ENCODE results near the gene MANSC4.

The MANSC4 gene

DNA sequence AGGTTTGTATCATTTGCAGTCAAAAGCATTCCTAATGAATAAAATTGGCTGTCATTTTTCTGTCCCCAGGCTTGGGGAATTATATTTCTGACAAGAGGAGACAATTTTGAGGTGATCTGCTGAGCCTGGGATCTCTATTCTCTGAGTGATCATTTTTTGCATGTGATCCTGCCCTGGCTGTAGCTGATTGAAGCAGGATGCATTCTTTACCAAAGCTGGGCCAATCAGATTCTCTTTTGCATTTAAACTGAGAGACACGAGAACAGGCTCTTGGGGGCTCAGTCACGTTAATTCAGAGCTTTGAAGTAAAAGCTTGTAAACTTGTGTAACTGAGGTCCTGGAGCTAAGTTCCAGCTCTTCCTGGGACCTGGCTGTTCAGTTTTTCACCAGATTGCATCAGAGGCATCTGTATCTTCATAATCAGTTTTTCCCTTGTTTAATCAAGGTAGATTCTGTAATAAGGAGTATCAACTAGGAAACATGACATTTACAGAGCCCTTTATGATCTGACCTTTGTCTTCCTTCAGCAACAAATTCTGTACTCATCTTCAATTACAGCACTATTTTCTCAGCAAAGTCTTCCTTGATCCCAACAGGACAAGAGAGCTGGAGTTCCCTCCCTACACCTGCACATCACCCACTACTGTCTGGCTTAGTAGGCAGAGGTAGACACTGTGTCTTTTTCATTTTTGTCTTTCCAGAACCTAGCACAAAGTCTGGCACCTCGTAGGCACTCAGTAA lies 35.0 kb upstream of the MANSC4 start:
- H3K9me3 ChIP-seq (ENCODE audit: control insufficient read depth, low read depth, low read length): no peaks in the 10 kb centered on the region
- no peaks in the 10 kb centered on the region for H3K27me3 ChIP-seq (ENCODE audit: control insufficient read depth, insufficient read depth, low read length)
- no peaks in the 10 kb centered on the region for H3K4me1 ChIP-seq (ENCODE audit: control insufficient read depth, low read depth, low read length)
- H3K36me3 ChIP-seq (ENCODE audit: control insufficient read depth, low read depth, low read length): no peaks in the 10 kb centered on the region
- no peak overlapping the region for H3K27ac ChIP-seq (ENCODE audit: low read length)
- no peak overlapping the region for H3K9ac ChIP-seq (ENCODE audit: low read length)
- H3K4me3 ChIP-seq (ENCODE audit: low read length): no peak overlapping the region

- Histone ChIP-seq H3K27me3 (ENCODE audit: control insufficient read depth, insufficient read depth, low read length) (no peaks in the 10 kb centered on the region), H3K36me3 (ENCODE audit: control insufficient read depth, low read depth, low read length) (no peaks in the 10 kb centered on the region), H3K4me3 (ENCODE audit: low read length) (no peak overlapping the region), H3K27ac (ENCODE audit: low read length) (no peak overlapping the region), H3K4me1 (ENCODE audit: control insufficient read depth, low read depth, low read length) (no peaks in the 10 kb centered on the region), H3K9me3 (ENCODE audit: control insufficient read depth, low read depth, low read length) (no peaks in the 10 kb centered on the region), H3K9ac (ENCODE audit: low read length) (no peak overlapping the region)
Observed at GRCh38 chr12:27814411-27814810, 34.4 kb upstream of the MANSC4 start.

DNA sequence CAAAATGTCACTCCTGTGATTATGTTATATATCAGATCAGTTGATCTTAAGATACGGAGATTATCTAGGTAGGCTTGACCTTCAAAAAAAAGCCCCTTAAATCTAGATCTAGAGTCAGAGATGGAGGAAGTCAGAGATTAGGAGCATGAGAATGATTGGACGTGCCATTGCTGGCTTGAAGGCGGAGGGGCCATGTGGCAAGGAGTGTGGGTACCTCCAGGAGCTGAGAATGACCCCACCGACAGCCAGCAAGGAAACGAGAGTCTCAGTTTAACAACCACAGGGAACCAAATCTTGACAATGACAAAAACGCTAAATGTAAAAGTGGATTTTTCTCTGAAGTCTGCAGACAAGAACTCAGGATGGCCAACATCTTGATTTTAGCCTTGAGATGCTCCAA lies 32.5 kb upstream of the MANSC4 start:
- no peaks in the 10 kb centered on the region for H3K4me1 ChIP-seq (ENCODE audit: control insufficient read depth, low read depth, low read length)

GRCh38 chr12:27810756-27811155 lies 30.7 kb upstream of the MANSC4 start:
- H3K27me3 ChIP-seq (ENCODE audit: control insufficient read depth, insufficient read depth, low read length): no peaks in the 10 kb centered on the region

More for the DNA sequence above, 32.5 kb upstream of the MANSC4 start:
- Histone ChIP-seq H3K4me3 (ENCODE audit: low read length) (no peak overlapping the region), H3K36me3 (ENCODE audit: control insufficient read depth, low read depth, low read length) (no peaks in the 10 kb centered on the region), H3K27ac (ENCODE audit: low read length) (no peak overlapping the region), H3K27me3 (ENCODE audit: control insufficient read depth, insufficient read depth, low read length) (no peaks in the 10 kb centered on the region), H3K9ac (ENCODE audit: low read length) (no peak overlapping the region), H3K9me3 (ENCODE audit: control insufficient read depth, low read depth, low read length) (no peaks in the 10 kb centered on the region)

DNA sequence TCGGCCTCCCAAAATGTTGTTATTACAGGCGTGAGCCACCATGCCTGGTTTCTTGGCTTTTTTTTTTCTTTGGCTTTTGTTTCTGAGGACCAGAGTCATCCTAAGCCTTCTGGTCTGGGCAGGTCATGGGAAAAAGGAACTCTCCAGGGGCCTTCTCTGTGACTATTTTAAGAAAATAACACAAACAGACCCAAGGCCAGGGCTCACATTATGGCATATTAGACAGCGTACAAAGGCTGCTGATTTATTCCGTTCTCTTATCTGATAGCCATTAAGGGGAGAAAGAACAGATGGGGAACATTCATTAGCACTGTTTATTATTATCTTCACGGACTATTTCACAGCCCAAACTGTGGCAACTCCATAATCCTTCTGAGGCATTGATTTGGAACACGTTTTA lies 28.8 kb upstream of the MANSC4 start:
- Histone ChIP-seq H3K9ac (ENCODE audit: low read length) (no peak overlapping the region), H3K9me3 (ENCODE audit: control insufficient read depth, low read depth, low read length) (no peaks in the 10 kb centered on the region), H3K27me3 (ENCODE audit: control insufficient read depth, insufficient read depth, low read length) (no peaks in the 10 kb centered on the region), H3K27ac (ENCODE audit: low read length) (no peak overlapping the region), H3K4me1 (ENCODE audit: control insufficient read depth, low read depth, low read length) (no peaks in the 10 kb centered on the region), H3K36me3 (ENCODE audit: control insufficient read depth, low read depth, low read length) (no peaks in the 10 kb centered on the region), H3K4me3 (ENCODE audit: low read length) (no peak overlapping the region)

More at GRCh38 chr12:27810756-27811155, 30.7 kb upstream of the MANSC4 start:
- Histone ChIP-seq H3K36me3 (ENCODE audit: control insufficient read depth, low read depth, low read length) (no peaks in the 10 kb centered on the region), H3K4me3 (ENCODE audit: low read length) (no peak overlapping the region), H3K9ac (ENCODE audit: low read length) (no peak overlapping the region), H3K9me3 (ENCODE audit: control insufficient read depth, low read depth, low read length) (no peaks in the 10 kb centered on the region), H3K27ac (ENCODE audit: low read length) (no peak overlapping the region), H3K4me1 (ENCODE audit: control insufficient read depth, low read depth, low read length) (no peaks in the 10 kb centered on the region)

- no peaks in the 10 kb centered on the region for H3K36me3 ChIP-seq (ENCODE audit: control insufficient read depth, low read depth, low read length)
- H3K4me1 ChIP-seq (ENCODE audit: control insufficient read depth, low read depth, low read length): no peaks in the 10 kb centered on the region
- H3K27me3 ChIP-seq (ENCODE audit: control insufficient read depth, insufficient read depth, low read length): no peaks in the 10 kb centered on the region
- H3K4me3 ChIP-seq (ENCODE audit: low read length): no peak overlapping the region
- no peaks in the 10 kb centered on the region for H3K9me3 ChIP-seq (ENCODE audit: control insufficient read depth, low read depth, low read length)
- H3K9ac ChIP-seq (ENCODE audit: low read length): no peak overlapping the region
- H3K27ac ChIP-seq (ENCODE audit: low read length): no peak overlapping the region
Observed at GRCh38 chr12:27807063-27807703, 27.1 kb upstream of the MANSC4 start.

GRCh38 chr12:27806259-27806658 lies 26.2 kb upstream of the MANSC4 start:
- Histone ChIP-seq H3K4me1 (ENCODE audit: control insufficient read depth, low read depth, low read length) (no peaks in the 10 kb centered on the region), H3K9ac (ENCODE audit: low read length) (no peak overlapping the region), H3K4me3 (ENCODE audit: low read length) (no peak overlapping the region), H3K36me3 (ENCODE audit: control insufficient read depth, low read depth, low read length) (no peaks in the 10 kb centered on the region), H3K9me3 (ENCODE audit: control insufficient read depth, low read depth, low read length) (no peaks in the 10 kb centered on the region), H3K27me3 (ENCODE audit: control insufficient read depth, insufficient read depth, low read length) (no peaks in the 10 kb centered on the region), H3K27ac (ENCODE audit: low read length) (no peak overlapping the region)

- Histone ChIP-seq H3K27me3 (ENCODE audit: control insufficient read depth, insufficient read depth, low read length) (no peaks in the 10 kb centered on the region), H3K9me3 (ENCODE audit: control insufficient read depth, low read depth, low read length) (no peaks in the 10 kb centered on the region), H3K9ac (ENCODE audit: low read length) (no peak overlapping the region), H3K27ac (ENCODE audit: low read length) (no peak overlapping the region), H3K4me3 (ENCODE audit: low read length) (no peak overlapping the region), H3K36me3 (ENCODE audit: control insufficient read depth, low read depth, low read length) (no peaks in the 10 kb centered on the region), H3K4me1 (ENCODE audit: control insufficient read depth, low read depth, low read length) (no peaks in the 10 kb centered on the region)
Observed at GRCh38 chr12:27805238-27805637, 25.2 kb upstream of the MANSC4 start.

DNA sequence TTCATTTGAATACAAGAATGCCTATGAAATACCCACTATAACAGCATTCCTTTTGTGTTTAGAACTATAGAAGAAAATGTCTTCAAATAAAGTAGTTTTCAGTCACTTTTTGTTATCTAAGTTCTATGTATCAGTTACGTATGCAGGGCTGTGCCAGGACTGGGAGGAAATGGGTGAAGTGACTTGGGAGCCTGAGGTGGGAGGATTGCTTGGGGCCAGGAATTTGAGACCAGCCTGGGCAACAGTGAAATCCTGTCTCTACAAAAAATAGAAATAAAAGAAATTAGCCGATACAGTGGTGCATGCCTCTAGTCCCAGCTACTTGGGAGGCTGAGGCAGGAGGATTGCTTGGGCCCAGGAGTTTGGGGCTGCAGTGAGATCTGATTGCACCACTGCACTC lies 22.9 kb upstream of the MANSC4 start:
- H3K27ac ChIP-seq (ENCODE audit: low read length): no peak overlapping the region
- no peak overlapping the region for H3K4me3 ChIP-seq (ENCODE audit: low read length)
- H3K9ac ChIP-seq (ENCODE audit: low read length): no peak overlapping the region
- H3K4me1 ChIP-seq (ENCODE audit: control insufficient read depth, low read depth, low read length): no peaks in the 10 kb centered on the region
- no peaks in the 10 kb centered on the region for H3K9me3 ChIP-seq (ENCODE audit: control insufficient read depth, low read depth, low read length)
- no peaks in the 10 kb centered on the region for H3K27me3 ChIP-seq (ENCODE audit: control insufficient read depth, insufficient read depth, low read length)
- peaks cover 8% of the 10 kb centered on the region for H3K36me3 ChIP-seq (ENCODE audit: control insufficient read depth, low read depth, low read length)

- no peak overlapping the region for H3K27ac ChIP-seq (ENCODE audit: low read length)
- H3K9ac ChIP-seq (ENCODE audit: low read length): no peak overlapping the region
- H3K9me3 ChIP-seq (ENCODE audit: control insufficient read depth, low read depth, low read length): no peaks in the 10 kb centered on the region
- H3K4me1 ChIP-seq (ENCODE audit: control insufficient read depth, low read depth, low read length): no peaks in the 10 kb centered on the region
- H3K4me3 ChIP-seq (ENCODE audit: low read length): no peak overlapping the region
- H3K36me3 ChIP-seq (ENCODE audit: control insufficient read depth, low read depth, low read length): peaks cover 12% of the 10 kb centered on the region
- no peaks in the 10 kb centered on the region for H3K27me3 ChIP-seq (ENCODE audit: control insufficient read depth, insufficient read depth, low read length)
Observed at GRCh38 chr12:27802511-27802910, 22.5 kb upstream of the MANSC4 start.

DNA sequence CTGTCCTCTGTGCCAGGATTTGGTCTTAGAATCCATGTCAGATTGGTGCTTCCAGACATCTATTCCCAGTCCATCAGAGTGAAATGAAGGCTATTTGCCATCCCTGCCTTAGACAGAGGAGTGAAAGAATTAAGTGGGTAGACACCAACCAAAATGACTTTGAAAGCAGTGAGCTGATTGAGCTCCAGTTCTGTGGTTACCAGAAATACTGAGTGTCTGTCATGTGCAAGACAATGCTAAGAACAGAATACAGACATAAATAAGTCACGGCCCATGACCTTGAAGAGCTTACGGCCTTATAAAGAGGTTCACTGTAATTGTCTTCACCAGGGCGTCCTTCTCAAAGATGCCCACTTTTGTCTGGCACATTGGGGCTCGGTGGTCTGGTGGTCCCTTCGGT lies 21.6 kb upstream of the MANSC4 start:
- no peaks in the 10 kb centered on the region for H3K4me1 ChIP-seq (ENCODE audit: control insufficient read depth, low read depth, low read length)
- no peak overlapping the region for H3K9ac ChIP-seq (ENCODE audit: low read length)
- peaks cover 18% of the 10 kb centered on the region for H3K36me3 ChIP-seq (ENCODE audit: control insufficient read depth, low read depth, low read length)
- no peak overlapping the region for H3K4me3 ChIP-seq (ENCODE audit: low read length)
- H3K27ac ChIP-seq (ENCODE audit: low read length): no peak overlapping the region
- H3K27me3 ChIP-seq (ENCODE audit: control insufficient read depth, insufficient read depth, low read length): no peaks in the 10 kb centered on the region
- H3K9me3 ChIP-seq (ENCODE audit: control insufficient read depth, low read depth, low read length): no peaks in the 10 kb centered on the region

DNA sequence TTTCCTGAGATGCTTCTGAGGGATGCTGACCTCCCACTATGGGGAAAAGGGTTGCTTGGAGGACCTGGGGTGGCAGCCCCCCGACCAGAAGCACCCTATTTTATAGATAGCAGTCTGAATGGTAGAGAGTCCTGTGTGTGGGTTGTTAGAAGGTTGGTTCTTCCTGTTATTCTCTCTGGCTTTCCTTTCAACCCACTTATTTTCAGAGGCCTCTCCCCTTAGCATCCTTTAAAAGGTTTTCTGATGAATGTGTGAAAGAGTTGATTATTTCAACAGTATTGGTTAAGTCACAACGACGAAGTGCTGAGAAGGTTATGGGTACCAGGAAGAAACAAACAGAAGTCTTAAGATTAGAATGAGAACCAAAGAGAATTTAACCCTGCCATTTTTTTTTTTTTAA lies 20.8 kb upstream of the MANSC4 start:
- no peak overlapping the region for H3K9ac ChIP-seq (ENCODE audit: low read length)
- H3K4me1 ChIP-seq (ENCODE audit: control insufficient read depth, low read depth, low read length): no peaks in the 10 kb centered on the region
- H3K9me3 ChIP-seq (ENCODE audit: control insufficient read depth, low read depth, low read length): no peaks in the 10 kb centered on the region
- no peaks in the 10 kb centered on the region for H3K27me3 ChIP-seq (ENCODE audit: control insufficient read depth, insufficient read depth, low read length)
- H3K4me3 ChIP-seq (ENCODE audit: low read length): no peak overlapping the region
- no peak overlapping the region for H3K27ac ChIP-seq (ENCODE audit: low read length)
- H3K36me3 ChIP-seq (ENCODE audit: control insufficient read depth, low read depth, low read length): peaks cover 25% of the 10 kb centered on the region

Measured in iPS-18a (cell line).